IPS DF 4.7 (cell line): Measurements from ENCODE around the gene MARK3.

Source experiments
- DNase-seq: peaks from one replicate; pipeline ENCODE4 v3.0.0-alpha.2; 2013; ENCODE audit warnings: low spot score; ENCODE audit errors: extremely low read depth

MARK3 gene

DNA sequence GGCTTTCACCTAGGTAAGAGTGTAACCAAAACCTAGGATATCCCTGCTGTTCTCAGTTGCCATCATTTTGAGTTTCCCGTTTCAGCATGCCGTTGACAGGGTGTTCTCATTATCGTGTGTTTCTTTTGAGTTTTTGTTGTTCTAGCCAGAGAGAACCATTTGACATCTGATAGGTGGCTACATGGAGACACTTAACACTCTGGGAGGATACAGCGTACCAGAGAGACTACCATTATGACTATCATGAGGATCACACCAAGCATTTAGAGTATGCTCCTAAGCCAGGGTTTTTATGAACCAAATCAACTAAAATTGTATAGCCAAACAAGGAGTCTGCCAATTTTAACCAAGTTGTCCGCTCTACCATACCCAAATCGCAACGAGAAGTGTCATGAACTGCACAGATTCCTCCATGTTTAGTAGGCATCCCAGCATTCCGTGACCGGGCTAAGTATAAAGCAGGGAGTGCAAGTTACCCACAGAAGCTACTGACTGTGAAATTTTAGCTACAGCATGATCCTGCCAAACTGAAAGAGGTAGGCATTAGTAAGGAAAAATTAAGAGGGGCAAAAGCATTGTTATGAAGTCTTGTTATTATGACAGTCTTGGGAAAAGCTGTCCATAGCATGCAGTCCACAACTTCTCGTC lies 48.8 kb downstream of the MARK3 start:
- DNase-seq, result no peak

- DNase-seq, result no peak
Observed at GRCh38 chr14:103434868-103435442, 49.7 kb downstream of the MARK3 start.

DNA sequence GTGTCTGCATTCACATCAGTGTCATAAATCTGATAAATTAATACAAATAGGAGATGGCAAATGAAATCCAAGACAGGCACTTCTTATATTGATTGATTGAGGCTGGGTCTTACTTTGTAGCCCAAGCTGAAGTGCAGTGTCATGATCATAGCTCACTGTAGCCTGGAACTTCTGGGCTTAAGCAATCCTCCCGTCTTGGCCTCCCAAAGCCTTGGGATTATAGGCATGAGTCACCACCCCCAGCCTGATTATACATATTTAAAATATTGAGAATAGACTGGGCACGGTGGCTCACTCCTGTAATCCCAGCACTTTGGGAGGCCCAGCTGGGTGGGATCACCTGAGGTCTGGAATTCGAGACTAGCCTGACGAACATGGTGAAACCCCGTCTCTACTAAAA lies 51.3 kb downstream of the MARK3 start:
- DNase-seq, result no peak

GRCh38 chr14:103442288-103442687 lies 57.1 kb downstream of the MARK3 start:
- DNase-seq, result no peak

DNA sequence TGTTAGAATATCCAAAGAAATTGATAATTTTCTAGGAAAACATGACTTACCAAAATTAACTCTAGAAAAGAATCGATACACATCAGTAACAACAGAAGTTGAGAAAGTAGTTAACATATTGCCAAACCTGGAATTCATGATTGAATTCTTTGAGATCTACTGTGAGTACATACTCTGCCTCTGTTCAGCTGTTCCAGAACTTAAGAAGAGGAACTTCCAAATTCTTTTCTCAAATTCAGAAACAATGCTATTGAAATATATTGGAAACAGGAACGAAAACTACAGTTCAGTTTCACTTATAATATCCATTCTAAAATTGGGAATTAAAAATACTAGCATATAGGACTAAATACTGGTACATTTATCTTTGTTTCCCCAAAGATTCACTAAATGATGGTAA lies 57.9 kb downstream of the MARK3 start:
- no peak for DNase-seq

- no peak for DNase-seq
Observed at GRCh38 chr14:103444837-103445524, 59.8 kb downstream of the MARK3 start.

- DNase-seq, result no peak
Observed at GRCh38 chr14:103445806-103446205, 60.6 kb downstream of the MARK3 start.

GRCh38 chr14:103448097-103448496 lies 62.9 kb downstream of the MARK3 start:
- DNase-seq, result no peak

- no peak for DNase-seq
Observed at GRCh38 chr14:103449634-103450161, 64.5 kb downstream of the MARK3 start.

DNA sequence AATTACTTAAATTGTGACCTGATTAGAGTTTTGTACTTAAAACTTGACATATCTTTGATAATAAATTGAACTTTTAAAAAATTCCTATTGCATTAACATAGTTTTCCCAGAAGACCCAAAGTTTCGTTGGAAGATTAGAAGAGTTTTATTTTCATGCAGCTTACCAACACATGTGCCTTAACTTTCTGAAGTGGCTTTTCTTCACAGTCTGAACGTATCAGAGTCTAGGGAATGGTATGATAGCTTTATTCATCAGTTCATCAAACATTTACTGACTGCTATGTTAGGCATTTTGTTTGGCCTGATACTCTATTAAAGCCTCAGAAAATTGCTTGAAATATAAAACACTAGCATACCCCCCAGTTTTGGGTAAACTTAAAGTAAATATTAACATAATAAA lies 65.2 kb downstream of the MARK3 start:
- DNase-seq, result no peak

GRCh38 chr14:103451401-103451800 lies 66.2 kb downstream of the MARK3 start:
- no peak for DNase-seq

DNA sequence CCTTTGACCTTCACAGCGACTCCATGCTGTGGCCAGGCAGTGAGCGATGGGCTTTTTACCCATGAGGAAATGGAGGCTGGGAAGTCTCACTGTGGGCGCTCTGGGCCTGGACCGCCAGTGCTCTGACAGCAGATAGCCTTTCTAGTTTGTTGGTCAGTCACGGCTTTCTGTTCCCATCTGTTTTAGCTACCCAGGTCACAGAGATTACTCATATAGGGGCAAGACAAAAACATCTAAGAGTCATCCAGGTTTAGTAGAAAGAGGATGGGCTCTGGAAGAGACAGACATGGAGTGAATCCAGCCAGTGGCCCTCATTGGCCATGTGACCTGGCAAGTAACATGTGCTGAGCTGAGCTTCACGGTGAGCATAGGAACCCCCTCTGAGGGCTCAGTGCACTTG lies 68.6 kb downstream of the MARK3 start:
- DNase-seq, result no peak

- no peak for DNase-seq
Observed at GRCh38 chr14:103456167-103456835, 71.1 kb downstream of the MARK3 start.

GRCh38 chr14:103460415-103460814 lies 75.2 kb downstream of the MARK3 start:
- no peak for DNase-seq

DNA sequence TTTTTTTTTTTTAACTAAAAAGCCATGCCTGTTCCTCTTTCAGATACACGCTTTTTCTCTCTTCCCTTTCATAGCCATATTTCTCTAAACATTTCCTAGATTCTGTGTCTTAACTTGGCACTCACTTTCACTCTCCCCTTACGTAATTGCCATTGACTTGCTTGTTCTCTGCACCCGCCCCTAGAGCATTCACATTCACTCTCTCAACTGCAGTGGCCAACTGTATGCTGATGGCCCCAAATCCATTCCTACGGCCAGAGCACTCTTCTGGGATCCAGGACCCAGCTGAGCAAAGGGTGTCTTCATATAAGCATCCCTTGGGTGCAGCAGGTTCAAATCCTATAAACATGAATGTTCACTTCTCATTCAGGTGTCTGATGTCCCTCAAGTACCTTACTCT lies 77.9 kb downstream of the MARK3 start:
- DNase-seq, result no peak

DNA sequence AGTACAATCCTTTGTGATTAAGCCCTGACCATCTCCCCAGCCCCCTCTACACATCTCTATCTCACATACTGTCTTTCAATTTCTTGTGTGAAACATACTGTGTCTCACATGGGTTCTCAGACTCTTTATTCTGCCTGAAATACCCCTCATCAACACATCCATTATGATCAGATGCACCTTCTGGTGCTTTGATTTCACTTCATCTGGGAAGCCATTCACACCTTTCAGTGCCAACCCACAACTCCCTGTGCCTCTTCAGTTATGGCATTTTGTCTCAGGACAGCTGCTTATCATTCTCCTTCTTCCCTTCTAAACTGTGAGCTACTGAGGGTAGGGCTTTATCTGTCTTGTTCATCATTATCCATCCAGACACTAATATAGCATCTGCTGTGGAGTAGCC lies 78.6 kb downstream of the MARK3 start:
- no peak for DNase-seq

DNA sequence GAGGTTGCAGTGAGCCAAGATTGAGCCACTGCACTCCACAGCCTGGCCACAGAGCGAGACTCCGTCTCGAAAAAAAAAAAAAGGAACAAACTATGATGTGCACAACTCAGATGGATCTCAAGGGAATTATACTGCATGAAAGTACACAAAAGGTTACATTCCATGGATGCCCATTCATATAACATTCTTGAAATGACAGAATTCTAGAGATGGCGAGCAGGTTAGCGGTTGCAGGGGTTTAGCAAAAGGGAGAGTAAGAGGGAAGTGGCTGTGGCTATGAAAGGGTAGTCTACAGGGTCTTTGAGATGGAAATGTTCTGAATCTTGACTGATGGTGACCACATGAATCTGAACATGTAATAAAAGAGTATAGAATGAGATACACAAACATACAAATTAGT lies 87.7 kb downstream of the MARK3 start:
- no peak for DNase-seq

DNA sequence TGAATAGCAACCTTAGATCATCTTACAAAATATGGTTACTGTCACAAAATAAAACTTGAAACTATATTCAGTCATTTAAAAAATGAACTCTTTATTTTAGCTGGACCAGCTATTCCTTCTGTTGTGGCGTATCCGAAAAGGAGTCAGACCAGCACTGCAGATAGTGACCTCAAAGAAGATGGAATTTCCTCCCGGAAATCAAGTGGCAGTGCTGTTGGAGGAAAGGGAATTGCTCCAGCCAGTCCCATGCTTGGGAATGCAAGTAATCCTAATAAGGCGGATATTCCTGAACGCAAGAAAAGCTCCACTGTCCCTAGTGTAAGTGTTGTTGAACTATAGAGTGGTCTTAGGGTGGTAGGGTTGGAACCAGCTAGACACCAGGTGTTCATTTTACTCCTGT lies 89.7 kb downstream of the MARK3 start:
- DNase-seq, result no peak

DNA sequence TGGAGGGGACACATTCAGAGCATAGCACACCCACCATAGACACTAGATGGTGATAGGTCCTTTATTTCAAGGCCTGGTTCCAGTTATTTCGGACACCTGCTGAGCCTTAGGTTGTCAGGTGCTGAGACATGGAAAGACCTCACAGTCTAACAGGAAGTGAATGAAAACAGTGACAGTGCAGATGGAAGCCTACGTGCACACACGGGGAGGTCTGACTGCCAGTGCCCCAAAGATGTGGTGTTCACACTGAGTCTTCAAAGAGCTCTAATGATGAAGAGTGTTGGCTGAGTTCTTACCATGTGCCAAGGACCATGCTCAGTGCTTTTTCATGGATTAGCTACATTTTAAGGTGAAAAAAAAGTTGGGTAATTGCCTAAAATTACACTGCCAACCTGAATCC lies 90.8 kb downstream of the MARK3 start:
- no peak for DNase-seq

DNA sequence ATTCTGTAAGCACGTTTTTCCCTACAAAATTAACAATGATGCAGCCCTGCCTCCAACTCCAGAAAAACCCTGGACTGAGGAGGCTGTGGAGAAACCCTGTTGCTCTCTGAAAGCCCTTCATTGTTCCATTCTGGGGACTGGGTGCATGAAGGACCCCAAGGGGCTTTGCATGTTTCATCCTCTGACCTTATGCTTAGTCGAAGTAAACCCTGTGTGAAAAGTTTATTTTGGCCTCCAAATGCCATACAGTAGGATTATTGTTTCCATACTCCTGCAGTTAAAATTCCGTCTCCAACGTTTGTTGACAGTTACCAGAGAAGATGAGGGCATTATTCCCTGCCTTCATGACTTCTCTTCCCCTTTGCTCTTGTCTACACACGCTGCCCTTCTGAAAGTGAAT lies 91.4 kb downstream of the MARK3 start:
- DNase-seq, result no peak

DNA sequence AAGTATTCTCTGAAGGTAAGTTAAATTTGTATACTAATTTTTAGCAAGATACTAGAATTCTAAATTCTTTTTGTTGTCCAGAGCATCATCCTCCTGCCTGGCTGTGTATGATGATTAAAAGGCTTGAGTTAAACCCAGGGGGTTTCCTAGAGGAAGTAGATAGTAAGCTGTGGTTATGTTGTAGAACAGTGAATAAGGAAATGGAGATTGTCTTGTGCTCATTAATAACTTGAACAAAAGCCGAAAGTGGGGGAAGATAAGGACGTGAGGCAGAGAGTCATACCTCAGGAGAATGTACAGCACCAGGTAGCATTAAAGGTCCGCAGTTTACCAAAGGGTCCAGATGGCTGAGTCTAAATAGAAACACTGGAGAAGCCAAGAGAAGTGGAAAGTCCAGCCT lies 95.4 kb downstream of the MARK3 start:
- DNase-seq, result no peak

DNA sequence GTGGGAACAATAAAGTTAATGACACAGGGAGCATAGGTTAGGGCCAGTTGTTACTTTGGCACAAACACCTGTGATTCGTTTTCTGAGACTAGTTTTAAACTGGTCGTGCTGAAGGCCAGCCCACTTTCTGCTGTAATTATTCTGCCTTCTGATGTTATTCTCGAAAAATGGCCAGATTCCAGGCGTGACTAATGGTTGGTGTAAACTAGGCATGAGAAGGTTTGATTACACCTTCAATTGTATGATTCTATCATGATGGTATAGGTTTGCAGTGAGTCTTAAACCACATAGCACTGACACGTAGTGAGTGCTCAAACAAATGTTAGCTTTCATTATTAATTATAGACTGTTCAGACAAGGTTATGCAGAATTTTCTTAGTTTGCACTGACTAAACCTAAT lies 98.4 kb downstream of the MARK3 start:
- no peak for DNase-seq
